WERI-Rb-1 (cell line): Measurements from ENCODE around the gene NDC1.
"Not testable (repeated sequence)": the region's sequence is repeated elsewhere in the genome, so short reads cannot be mapped to it uniquely, and the experiment has no call there.

Experiments
- DNase-seq: peaks from one replicate; pipeline ENCODE4 v3.0.0-alpha.2; 2020
- H3K27ac ChIP-seq: fragments of 250-450 bp; sonication (Bioruptor Pico); 2 replicates; pipeline ENCODE4 v1.5.1; 2020; ENCODE audit warnings: mild to moderate bottlenecking, moderate library complexity
- H3K27me3 ChIP-seq: fragments of 250-450 bp; sonication (Bioruptor Pico); 2 replicates; pipeline ENCODE4 v1.5.1; 2021; ENCODE audit warnings: mild to moderate bottlenecking, low read depth, moderate library complexity; ENCODE audit not compliant: insufficient read depth, severe bottlenecking
- H3K36me3 ChIP-seq: fragments of 250-450 bp; sonication (Bioruptor Pico); 2 replicates; pipeline ENCODE4 v1.5.1; 2020; ENCODE audit warnings: mild to moderate bottlenecking, moderate library complexity
- H3K4me3 ChIP-seq: 2 replicates; pipeline ENCODE4 v1.5.1; 2011; ENCODE audit warnings: low read depth, mild to moderate bottlenecking, control low read depth, low read length
- H3K9me3 ChIP-seq: fragments of 250-450 bp; sonication (Bioruptor Pico); 2 replicates; pipeline ENCODE4 v1.5.1; 2021; ENCODE audit warnings: mild to moderate bottlenecking, moderate library complexity; ENCODE audit not compliant: severe bottlenecking
- TF ChIP-seq, protein P1 (sequence below): IDR thresholded peaks from 2 replicates; pipeline ENCODE4 v1.5.1; 2011; ENCODE audit warnings: low read depth, mild to moderate bottlenecking, control low read depth, inconsistent platforms, low read length

Gene NDC1

DNA sequence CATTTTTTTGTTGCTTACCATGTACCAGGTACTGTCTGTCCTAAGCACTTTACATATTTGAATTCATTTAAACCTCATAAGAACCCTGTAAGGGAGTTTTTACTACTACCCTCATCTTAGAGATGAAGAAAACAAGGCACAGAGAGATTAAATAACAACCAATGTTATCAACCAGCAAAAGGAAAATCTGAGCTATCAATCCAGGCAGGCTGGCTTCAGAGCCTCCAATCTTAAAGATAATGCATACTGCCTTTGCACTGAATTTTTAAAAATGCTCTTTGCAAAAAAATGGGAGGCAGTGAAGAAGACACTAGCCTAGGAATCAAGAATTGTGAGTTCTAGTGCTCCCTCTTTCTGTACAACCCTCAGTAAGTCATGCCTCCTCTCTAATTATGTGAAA, 18.7 kb downstream of the NDC1 start:
- no peak for DNase-seq
- Histone ChIP-seq H3K27ac (no peak overlapping the region), H3K9me3 (no peaks in the 10 kb centered on the region), H3K27me3 (no peaks in the 10 kb centered on the region), H3K4me3 (no peak overlapping the region), H3K36me3 (peaks cover 6% of the 10 kb centered on the region)
- TF ChIP-seq, protein P1, sequence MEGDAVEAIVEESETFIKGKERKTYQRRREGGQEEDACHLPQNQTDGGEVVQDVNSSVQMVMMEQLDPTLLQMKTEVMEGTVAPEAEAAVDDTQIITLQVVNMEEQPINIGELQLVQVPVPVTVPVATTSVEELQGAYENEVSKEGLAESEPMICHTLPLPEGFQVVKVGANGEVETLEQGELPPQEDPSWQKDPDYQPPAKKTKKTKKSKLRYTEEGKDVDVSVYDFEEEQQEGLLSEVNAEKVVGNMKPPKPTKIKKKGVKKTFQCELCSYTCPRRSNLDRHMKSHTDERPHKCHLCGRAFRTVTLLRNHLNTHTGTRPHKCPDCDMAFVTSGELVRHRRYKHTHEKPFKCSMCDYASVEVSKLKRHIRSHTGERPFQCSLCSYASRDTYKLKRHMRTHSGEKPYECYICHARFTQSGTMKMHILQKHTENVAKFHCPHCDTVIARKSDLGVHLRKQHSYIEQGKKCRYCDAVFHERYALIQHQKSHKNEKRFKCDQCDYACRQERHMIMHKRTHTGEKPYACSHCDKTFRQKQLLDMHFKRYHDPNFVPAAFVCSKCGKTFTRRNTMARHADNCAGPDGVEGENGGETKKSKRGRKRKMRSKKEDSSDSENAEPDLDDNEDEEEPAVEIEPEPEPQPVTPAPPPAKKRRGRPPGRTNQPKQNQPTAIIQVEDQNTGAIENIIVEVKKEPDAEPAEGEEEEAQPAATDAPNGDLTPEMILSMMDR, result no peak

GRCh38 chr1:53816584-53816983, 21.5 kb downstream of the NDC1 start:
- H3K4me3 ChIP-seq, DNase-seq, H3K27ac ChIP-seq, H3K9me3 ChIP-seq, H3K27me3 ChIP-seq: not testable (repeated sequence)
- H3K36me3 ChIP-seq, result peaks cover 18% of the 10 kb centered on the region

GRCh38 chr1:53815484-53815883, 22.6 kb downstream of the NDC1 start:
- not testable (repeated sequence) for H3K9me3 ChIP-seq, H3K27ac ChIP-seq, H3K4me3 ChIP-seq, DNase-seq, H3K27me3 ChIP-seq
- H3K36me3 ChIP-seq, result peaks cover 23% of the 10 kb centered on the region

DNA sequence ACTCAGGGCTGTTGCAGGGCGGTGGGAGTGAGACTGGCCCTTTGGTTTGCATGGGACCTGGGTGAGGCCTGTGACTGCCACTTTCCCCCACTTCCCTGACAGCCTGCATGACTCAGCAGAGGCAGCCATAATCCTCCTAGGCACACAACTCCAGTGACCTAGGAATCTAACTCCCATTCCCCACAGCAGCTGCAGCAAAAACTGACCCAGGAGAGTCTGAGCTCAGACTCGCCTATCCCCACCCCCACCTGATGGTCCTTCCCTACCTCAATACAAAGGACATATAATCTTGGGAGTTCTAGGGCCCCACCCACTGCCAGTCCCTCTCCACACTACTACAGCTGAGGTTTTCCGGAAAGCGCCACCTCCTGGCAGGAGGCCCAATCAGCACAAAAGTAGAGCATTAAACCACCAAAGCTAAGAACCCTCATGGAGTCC, 26.7 kb downstream of the NDC1 start:
- H3K27me3 ChIP-seq, result no peaks in the 10 kb centered on the region
- peaks cover 32% of the 10 kb centered on the region for H3K36me3 ChIP-seq
- no peaks in the 10 kb centered on the region for H3K9me3 ChIP-seq
- DNase-seq, result peak; percentile 61
- H3K27ac ChIP-seq, result no peak overlapping the region
- TF ChIP-seq, protein P1, result peak; percentile 46
- H3K4me3 ChIP-seq, result no peak overlapping the region

GRCh38 chr1:53810497-53810896, 27.6 kb downstream of the NDC1 start:
- TF ChIP-seq, protein P1, result no peak
- no peak overlapping the region for H3K4me3 ChIP-seq
- peaks cover 34% of the 10 kb centered on the region for H3K36me3 ChIP-seq

GRCh38 chr1:53810007-53810406, 28.1 kb downstream of the NDC1 start:
- Histone ChIP-seq H3K36me3 (peaks cover 38% of the 10 kb centered on the region), H3K27ac (no peak overlapping the region), H3K9me3 (no peaks in the 10 kb centered on the region), H3K4me3 (no peak overlapping the region), H3K27me3 (no peaks in the 10 kb centered on the region)
- no peak for DNase-seq
- TF ChIP-seq, protein P1, result no peak

More at GRCh38 chr1:53810497-53810896, 27.6 kb downstream of the NDC1 start:
- no peak overlapping the region for H3K27ac ChIP-seq
- H3K9me3 ChIP-seq, result no peaks in the 10 kb centered on the region
- DNase-seq, result no peak
- H3K27me3 ChIP-seq, result no peaks in the 10 kb centered on the region

- H3K27ac ChIP-seq, result no peak overlapping the region
- TF ChIP-seq, protein P1, result no peak
- H3K27me3 ChIP-seq, result no peaks in the 10 kb centered on the region
- peaks cover 39% of the 10 kb centered on the region for H3K36me3 ChIP-seq
- no peak for DNase-seq
- H3K4me3 ChIP-seq, result no peak overlapping the region
- H3K9me3 ChIP-seq, result no peaks in the 10 kb centered on the region
These were observed 30.2 kb downstream of the NDC1 start for GRCh38 chr1:53807916-53808315.
